HG03095 (cell line): ENCODE data around the gene HSD11B1L.
"Not testable (repeated sequence)": the region's sequence is repeated elsewhere in the genome, so short reads cannot be mapped to it uniquely, and the experiment has no call there.

Experiments
- ATAC-seq: cut with Tn5 transposase; IDR thresholded peaks from one replicate; pipeline ENCODE4 v1.9.1; 2021; ENCODE audit warnings: moderate library complexity; ENCODE audit not compliant: unreplicated experiment

The HSD11B1L gene

DNA sequence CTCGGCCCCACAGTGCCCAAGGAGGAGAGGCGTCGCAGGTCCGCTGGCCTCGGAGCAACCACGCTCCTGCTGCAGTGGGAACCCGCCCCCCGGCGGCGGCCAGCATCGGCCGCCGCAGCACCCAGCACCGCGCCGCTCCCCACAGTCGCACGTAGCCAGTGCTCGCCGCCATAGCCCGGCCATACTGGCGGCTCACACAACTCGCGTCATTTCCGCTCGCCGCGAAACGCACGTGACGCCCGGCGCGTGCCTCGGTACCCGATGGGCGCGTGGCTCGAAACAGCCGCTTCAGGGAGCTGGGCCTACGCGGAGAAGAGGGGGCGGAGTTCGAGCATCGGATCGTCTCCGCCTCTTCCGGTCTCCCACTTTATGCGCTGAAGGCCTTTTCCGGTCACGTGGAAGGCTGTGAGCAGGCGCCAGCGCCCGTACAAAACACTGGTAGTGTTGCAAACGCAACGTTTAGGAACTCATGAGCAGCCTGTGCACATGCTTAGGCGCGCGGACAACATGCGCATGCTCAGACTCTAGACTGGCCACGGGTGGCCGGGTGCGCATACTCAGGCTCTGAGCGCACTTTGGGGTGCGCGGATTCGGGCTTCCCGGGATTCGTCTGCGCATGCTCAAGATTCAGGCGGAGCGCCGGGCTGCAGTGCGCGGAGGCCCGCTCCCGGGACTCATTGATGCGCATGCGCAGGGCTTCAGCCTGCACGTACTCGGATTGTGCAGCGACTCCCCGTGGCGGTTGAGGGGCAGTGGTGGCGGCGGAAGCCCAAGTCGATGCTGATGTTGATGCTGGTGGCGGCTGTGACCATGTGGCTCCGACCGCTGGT is 39.3 kb downstream of the HSD11B1L start, which contains the start of the genes CATSPERD and LONP1:
TSS of gene CATSPERD (plus strand) at position 677 of the 830 bp plus-strand sequence. CDS start at position 778, 101 bp downstream.
TSS of gene LONP1 (minus strand) at position 186 of the 830 bp plus-strand sequence. CDS start at position 172, 14 bp downstream.
- peak; percentile 83 for ATAC-seq

GRCh38 chr19:5727453-5728050 is 46.7 kb downstream of the HSD11B1L start:
- ATAC-seq: no peak

DNA sequence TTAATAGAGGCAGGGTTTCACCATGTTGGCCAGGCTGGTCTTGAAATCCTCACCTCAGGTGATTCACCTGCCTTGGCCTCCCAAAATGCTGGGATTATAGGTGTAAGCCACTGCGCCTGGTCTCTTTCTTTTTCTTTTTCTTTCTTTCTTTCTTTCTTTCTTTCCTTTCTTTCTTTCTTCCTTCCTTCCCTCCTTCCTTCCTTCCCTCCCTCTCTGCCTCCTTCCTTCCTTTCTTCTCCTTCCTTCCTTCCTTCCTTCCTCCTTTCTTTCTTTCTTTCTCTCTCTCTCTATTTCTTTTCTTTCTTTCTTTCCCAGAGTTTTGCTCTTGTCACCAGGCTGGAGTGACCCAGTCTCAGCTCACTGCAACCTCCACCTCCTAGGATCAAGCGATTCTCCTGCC is 52.3 kb downstream of the HSD11B1L start:
- ATAC-seq: not testable (repeated sequence)
